Body of pancreas (tissue), 4 donors: ENCODE measurements around the gene CHRND.

Experiments
- CTCF ChIP-seq, 7 experiments: fragments of 450-650 bp in 4 of 7; fragments of 200-600 bp in 3 of 7; sonication (generic) in 3 of 7; IDR thresholded peaks; one replicate each; pipeline ENCODE4 v1.5.1; 2016 to 2019; ENCODE audit warnings: antibody characterized with exemption in 7 of 7
- POLR2A ChIP-seq, 3 donors: fragments of 450-650 bp; IDR thresholded peaks; one replicate each; pipeline ENCODE4 v1.6.1; 2016; ENCODE audit warnings: antibody characterized with exemption in 3 of 3, mild to moderate bottlenecking in 2 of 3

GRCh38 chr2:232516551-232516950, 9.4 kb upstream of the CHRND start:
- TF ChIP-seq CTCF (IDR thresholded peaks at IDR 0.05) = no peak
- TF ChIP-seq POLR2A (IDR thresholded peaks at IDR 0.05) = no peak
